Common myeloid progenitor, CD34-positive (primary cell): ENCODE measurements around the gene LRRC8A.

Experiments used
- CTCF ChIA-PET: fragments of 350-600 bp; sonication (Branson Sonifier 250); formaldehyde crosslinking; loops from one replicate; lab custom pipeline; 2021; ENCODE audit warnings: antibody characterized with exemption; lab: Charles Lee
- POLR2A ChIA-PET: fragments of 350-600 bp; sonication (Branson Sonifier 250); formaldehyde crosslinking; loops from one replicate; lab custom pipeline; 2021; ENCODE audit warnings: antibody characterized with exemption; lab: Charles Lee
- DNase-seq, 3 donors: peaks; one replicate each; pipeline versions ENCODE4 v3.0.0 to v3.0.0-alpha.2; 2013
- H3K27ac ChIP-seq, 2 experiments: 1 replicate in 1 of 2; 2 replicates in 1 of 2; pipeline ENCODE4 v1.7.0; 2013; ENCODE audit warnings: inconsistent platforms in 2 of 2, low read length in 2 of 2, mild to moderate bottlenecking in 2 of 2, low read depth in 1 of 2, moderate library complexity in 1 of 2; ENCODE audit not compliant: severe bottlenecking in 2 of 2, insufficient read depth in 1 of 2, poor library complexity in 1 of 2
- H3K27me3 ChIP-seq, 5 experiments: replicated peaks in 2 of 5; 1 replicate in 3 of 5; 2 replicates in 2 of 5; pipeline versions ENCODE4 v1.6.1 to v1.7.0; 2013; ENCODE audit warnings: low read length in 4 of 5, mild to moderate bottlenecking in 2 of 5, moderate library complexity in 2 of 5, inconsistent platforms in 1 of 5; ENCODE audit not compliant: insufficient read depth in 5 of 5, control insufficient read depth in 4 of 5
- H3K36me3 ChIP-seq, 4 experiments: 1 replicate in 2 of 4; 2 replicates in 2 of 4; pipeline versions ENCODE4 v1.6.1 to v1.7.0; 2013; ENCODE audit warnings: low read length in 3 of 4, control low read depth in 1 of 4, mild to moderate bottlenecking in 1 of 4; ENCODE audit not compliant: control insufficient read depth in 4 of 4, insufficient read depth in 4 of 4
- H3K4me1 ChIP-seq, 4 experiments: 1 replicate in 3 of 4; 2 replicates in 1 of 4; pipeline versions ENCODE4 v1.6.1 to v1.7.1; 2013; ENCODE audit warnings: low read length in 3 of 4, mild to moderate bottlenecking in 3 of 4, control low read depth in 1 of 4, inconsistent platforms in 1 of 4, moderate library complexity in 1 of 4; ENCODE audit not compliant: control insufficient read depth in 4 of 4, insufficient read depth in 4 of 4; ENCODE audit errors: control extremely low read depth in 1 of 4
- H3K4me3 ChIP-seq, 7 experiments: 1 replicate in 4 of 7; 2 replicates in 3 of 7; pipeline versions ENCODE4 v1.5.1 to v1.7.0; 2013; ENCODE audit warnings: mild to moderate bottlenecking in 7 of 7, low read length in 6 of 7, moderate library complexity in 6 of 7, inconsistent platforms in 2 of 7, low read depth in 2 of 7, control low read depth in 1 of 7; ENCODE audit not compliant: insufficient read depth in 4 of 7, control insufficient read depth in 1 of 7; ENCODE audit errors: extremely low read depth in 1 of 7
- H3K9me3 ChIP-seq, 5 experiments: 1 replicate in 4 of 5; 2 replicates in 1 of 5; pipeline versions ENCODE4 v1.6.1 to v1.7.1; 2013; ENCODE audit warnings: low read length in 4 of 5, mild to moderate bottlenecking in 2 of 5, inconsistent platforms in 1 of 5, low read depth in 1 of 5, moderate library complexity in 1 of 5; ENCODE audit not compliant: control insufficient read depth in 4 of 5, insufficient read depth in 2 of 5; ENCODE audit errors: control extremely low read depth in 1 of 5
- WGBS: methylation state at CpG from one replicate; pipeline ENCODE4 v1.1.5; 2013; ENCODE audit not compliant: insufficient coverage; 5-methylcytosine and 5-hydroxymethylcytosine counted together

LRRC8A gene

GRCh38 chr9:128917151-128917849 lies 35.4 kb downstream of the LRRC8A start:
- Histone ChIP-seq H3K4me1 (peaks cover 0 to 3% (median 0%) of the 10 kb centered on the region in 4 experiments), H3K4me3 (no peak overlapping the region), H3K36me3 (peaks cover 2 to 45% (median 32%) of the 10 kb centered on the region in 4 experiments), H3K9me3 (no peaks in the 10 kb centered on the region), H3K27me3 (no peaks in the 10 kb centered on the region), H3K27ac (no peak overlapping the region)
- no peak for DNase-seq
- POLR2A ChIA-PET, result no interaction called here
- CTCF ChIA-PET, result interaction anchor here (1.2 to 3.0 kb wide), 2 partner anchors 15 to 39 kb away, joined by 3 to 15 read pairs; no protein-coding TSS in a partner anchor
- 98% methylated on average over 23 of the region's 26 CpGs for WGBS

DNA sequence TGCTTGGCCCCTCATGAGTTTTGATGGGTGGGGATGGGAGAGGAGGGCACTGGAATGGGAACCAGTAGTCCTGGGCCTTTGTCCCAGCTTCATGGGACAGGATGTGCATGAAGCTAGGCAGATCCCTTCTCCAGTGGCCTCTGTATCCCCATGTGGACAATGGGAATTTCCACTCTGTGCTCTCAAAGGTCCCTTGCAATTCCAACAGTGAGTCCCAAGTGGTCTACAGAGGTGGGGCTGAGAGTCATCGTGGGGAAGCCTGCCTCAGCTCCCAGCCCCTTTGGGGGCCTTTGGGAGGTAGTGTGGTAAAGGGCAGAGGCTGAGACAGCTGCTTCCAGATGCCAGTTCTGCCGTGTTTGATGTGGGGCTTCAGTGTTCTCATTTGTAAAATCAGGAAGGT lies 37.0 kb downstream of the LRRC8A start:
- no peak overlapping the region for H3K27ac ChIP-seq
- no peaks in the 10 kb centered on the region for H3K9me3 ChIP-seq
- ChIA-PET POLR2A (no interaction called here), CTCF (interaction anchor here (1.0 to 1.2 kb wide), 3 partner anchors 13 to 57 kb away, joined by 3 read pairs; no protein-coding TSS in a partner anchor)
- no peaks in the 10 kb centered on the region for H3K27me3 ChIP-seq
- WGBS, result 67% methylated on average over 1 of the region's 2 CpGs
- no peak for DNase-seq
- H3K4me3 ChIP-seq, result no peak overlapping the region
- peaks cover 0 to 9% (median 1%) of the 10 kb centered on the region in 4 experiments for H3K4me1 ChIP-seq
- peaks cover 2 to 35% (median 30%) of the 10 kb centered on the region in 4 experiments for H3K36me3 ChIP-seq

DNA sequence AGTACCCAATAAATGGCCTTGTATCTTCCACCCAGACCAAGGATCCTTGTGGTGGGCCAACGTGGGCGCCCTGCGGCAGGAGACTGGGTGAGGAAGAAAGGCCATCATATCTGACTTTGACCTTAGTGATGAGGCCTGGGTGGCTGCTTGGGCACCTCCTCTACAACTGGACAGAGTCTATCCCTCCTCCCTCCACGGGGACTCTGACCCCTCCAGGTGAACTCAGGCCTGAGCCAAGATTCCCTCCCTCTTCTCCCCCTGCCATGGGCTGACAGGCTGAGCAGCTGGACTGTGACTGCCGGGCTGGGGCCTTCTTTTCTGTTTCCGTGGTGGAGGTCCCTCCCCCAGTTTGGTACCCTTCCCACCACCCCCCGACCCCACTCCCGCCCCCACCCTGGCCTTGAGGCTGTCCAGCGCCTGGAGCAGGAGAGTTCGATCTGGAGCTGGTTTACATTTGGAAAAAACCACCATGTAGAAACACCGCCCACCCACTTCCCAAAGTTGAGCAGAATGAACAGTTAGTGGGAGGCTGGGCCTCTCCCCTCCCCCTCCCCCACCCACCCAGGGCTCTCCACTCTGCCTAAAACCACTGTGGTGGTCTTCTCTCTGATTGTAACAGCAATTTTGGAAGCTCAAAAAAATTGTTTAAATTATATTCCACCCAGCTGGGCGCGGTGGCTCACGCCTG lies 37.6 kb downstream of the LRRC8A start:
- Histone ChIP-seq H3K27me3 (no peaks in the 10 kb centered on the region), H3K36me3 (peaks cover 2 to 33% (median 28%) of the 10 kb centered on the region in 4 experiments), H3K9me3 (no peaks in the 10 kb centered on the region), H3K4me3 (no peak overlapping the region), H3K4me1 (peaks cover 0 to 9% (median 1%) of the 10 kb centered on the region in 4 experiments), H3K27ac (no peak overlapping the region)
- WGBS, result 100% methylated on average over 1 of the region's 14 CpGs
- DNase-seq, result no peak
- CTCF ChIA-PET, result interaction anchor here (1.0 to 1.2 kb wide), 3 partner anchors 14 to 57 kb away, joined by 3 read pairs; no protein-coding TSS in a partner anchor
- POLR2A ChIA-PET, result interaction anchor here (0.5 kb wide), 1 partner anchor 19 kb away, joined by 3 read pairs; no protein-coding TSS in a partner anchor

DNA sequence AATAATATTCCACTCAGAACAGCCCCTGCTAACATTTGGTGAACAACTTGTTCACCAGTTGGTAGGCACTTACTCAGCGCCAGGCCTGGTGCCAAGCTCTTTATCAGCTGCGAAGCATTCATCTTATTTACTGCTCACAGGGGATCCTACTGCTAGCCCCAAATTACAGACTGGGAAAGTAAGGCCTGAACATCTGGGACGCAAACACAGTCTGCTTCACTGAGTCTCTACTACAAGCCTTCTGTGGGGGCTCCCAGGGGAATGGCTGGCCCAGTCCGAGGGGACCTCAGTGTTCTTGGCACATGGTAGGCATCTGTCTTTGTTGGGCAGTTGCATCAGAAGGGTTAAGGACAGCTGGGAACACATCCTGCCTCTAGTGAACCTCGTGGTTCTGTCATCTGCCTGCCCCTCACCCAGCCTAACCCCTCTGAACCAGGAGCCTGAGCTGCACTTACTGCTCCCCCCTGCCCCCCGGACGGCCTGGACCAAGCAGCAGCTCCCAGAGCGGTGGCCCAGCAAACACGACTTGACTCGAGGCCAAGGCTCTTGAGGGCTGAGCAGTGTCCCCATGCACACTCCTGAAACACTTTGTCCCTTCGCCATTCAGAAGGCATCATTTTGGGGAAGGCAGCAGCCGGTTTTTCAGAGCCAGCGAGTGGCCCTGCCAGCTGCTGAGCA lies 38.6 kb downstream of the LRRC8A start, which contains the start of gene PHYHD1:
TSS of gene PHYHD1 (plus strand) at position 602 of the 678 bp plus-strand sequence. CDS start 1,342 bp downstream, outside the sequence.
- H3K9me3 ChIP-seq, result no peaks in the 10 kb centered on the region
- no peak within 1 kb of the TSS for H3K4me3 ChIP-seq
- POLR2A ChIA-PET, result no interaction called here
- no peak for DNase-seq
- H3K36me3 ChIP-seq, result peaks cover 2 to 30% (median 24%) of the 10 kb centered on the region in 4 experiments
- no peak within 1 kb of the TSS for H3K27ac ChIP-seq
- CTCF ChIA-PET, result interaction anchor here (1.2 to 3.5 kb wide), 4 partner anchors 11 to 39 kb away, joined by 3 to 14 read pairs (median 6); partner anchors contain the start of genes KYAT1 and LRRC8A
- H3K27me3 ChIP-seq, result no peaks in the 10 kb centered on the region
- peaks cover 0 to 9% (median 1%) of the 10 kb centered on the region in 4 experiments for H3K4me1 ChIP-seq
- 88% methylated on average over 13 of the region's 13 CpGs for WGBS

- WGBS, result under 1% methylated on average over 21 of the region's 32 CpGs
- Histone ChIP-seq H3K4me3 (peak overlapping the region in 6 of 7 experiments; percentile 28 to 81 (median 63)), H3K27ac (no peak overlapping the region), H3K36me3 (peaks cover 2 to 17% (median 13%) of the 10 kb centered on the region in 4 experiments), H3K4me1 (peaks cover 0 to 9% (median 1%) of the 10 kb centered on the region in 4 experiments), H3K27me3 (no peaks in the 10 kb centered on the region), H3K9me3 (no peaks in the 10 kb centered on the region)
- peak; percentile 36 to 80 (median 77) for DNase-seq
- ChIA-PET POLR2A (interaction anchor here (0.6 kb wide), 1 partner anchor 12 kb away, joined by 3 read pairs; no protein-coding TSS in a partner anchor), CTCF (interaction anchor here (0.7 to 7.7 kb wide), 9 partner anchors 9 to 57 kb away, joined by 3 to 90 read pairs (median 5); partner anchors contain the start of genes KYAT1 and LRRC8A)
These were observed 40.2 kb downstream of the LRRC8A start for GRCh38 chr9:128921881-128922763.

DNA sequence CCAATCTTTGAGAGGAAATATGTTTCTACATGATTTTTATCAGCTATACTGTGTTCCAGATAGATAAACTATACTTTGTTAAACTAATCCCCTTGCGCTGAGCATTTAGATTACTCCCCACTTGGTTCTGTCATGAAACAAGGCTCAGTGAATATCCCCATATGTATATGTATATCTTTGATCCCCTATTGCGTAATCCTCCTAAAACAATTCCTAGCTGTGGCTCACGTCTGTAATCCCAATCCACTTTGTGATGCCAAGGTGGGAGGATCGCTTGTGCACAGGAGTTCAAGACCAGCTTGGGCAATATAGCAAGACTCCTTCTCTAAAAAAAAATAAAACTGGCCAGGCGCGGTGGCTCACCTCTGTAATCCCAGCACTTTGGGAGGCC lies 41.6 kb downstream of the LRRC8A start:
- CTCF ChIA-PET, result interaction anchor here (1.1 to 7.7 kb wide), 7 partner anchors 11 to 72 kb away, joined by 3 to 107 read pairs (median 8); partner anchors contain the start of genes KYAT1 and LRRC8A
- Histone ChIP-seq H3K27me3 (no peaks in the 10 kb centered on the region), H3K9me3 (no peaks in the 10 kb centered on the region), H3K4me1 (peaks cover 0 to 9% (median 1%) of the 10 kb centered on the region in 4 experiments), H3K27ac (no peak overlapping the region), H3K36me3 (peaks cover 0 to 7% (median 3%) of the 10 kb centered on the region in 4 experiments), H3K4me3 (no peak overlapping the region)
- no peak for DNase-seq
- POLR2A ChIA-PET, result no interaction called here
- 100% methylated on average over 2 of the region's 6 CpGs for WGBS
